ENCODE data around the gene BANP.

DNA sequence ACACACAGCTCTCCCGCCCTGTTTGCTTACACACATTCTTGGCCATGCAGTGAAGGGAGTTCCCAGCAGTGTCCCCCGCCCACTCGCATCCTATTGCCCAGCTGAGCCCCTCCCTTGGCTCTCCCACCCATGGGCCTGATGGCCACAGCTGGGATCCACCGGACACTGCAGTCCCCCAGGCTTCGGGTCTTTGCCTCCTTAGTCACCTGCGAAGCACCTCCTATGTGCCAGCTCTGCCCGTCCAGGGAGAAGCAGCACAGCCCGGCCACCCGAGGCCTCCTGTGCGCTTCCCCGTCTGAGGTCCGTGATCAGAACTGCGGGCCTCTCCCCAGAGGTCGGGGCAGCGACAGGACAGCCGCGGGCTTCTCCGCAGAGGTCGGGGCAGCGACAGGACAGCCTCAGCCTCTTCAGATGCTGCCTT, 136.9 kb downstream of the BANP start:
- TF ChIP-seq, protein P1, sequence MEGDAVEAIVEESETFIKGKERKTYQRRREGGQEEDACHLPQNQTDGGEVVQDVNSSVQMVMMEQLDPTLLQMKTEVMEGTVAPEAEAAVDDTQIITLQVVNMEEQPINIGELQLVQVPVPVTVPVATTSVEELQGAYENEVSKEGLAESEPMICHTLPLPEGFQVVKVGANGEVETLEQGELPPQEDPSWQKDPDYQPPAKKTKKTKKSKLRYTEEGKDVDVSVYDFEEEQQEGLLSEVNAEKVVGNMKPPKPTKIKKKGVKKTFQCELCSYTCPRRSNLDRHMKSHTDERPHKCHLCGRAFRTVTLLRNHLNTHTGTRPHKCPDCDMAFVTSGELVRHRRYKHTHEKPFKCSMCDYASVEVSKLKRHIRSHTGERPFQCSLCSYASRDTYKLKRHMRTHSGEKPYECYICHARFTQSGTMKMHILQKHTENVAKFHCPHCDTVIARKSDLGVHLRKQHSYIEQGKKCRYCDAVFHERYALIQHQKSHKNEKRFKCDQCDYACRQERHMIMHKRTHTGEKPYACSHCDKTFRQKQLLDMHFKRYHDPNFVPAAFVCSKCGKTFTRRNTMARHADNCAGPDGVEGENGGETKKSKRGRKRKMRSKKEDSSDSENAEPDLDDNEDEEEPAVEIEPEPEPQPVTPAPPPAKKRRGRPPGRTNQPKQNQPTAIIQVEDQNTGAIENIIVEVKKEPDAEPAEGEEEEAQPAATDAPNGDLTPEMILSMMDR (IDR thresholded peaks at IDR 0.05): no peak
- TF ChIP-seq EZH2 (IDR thresholded peaks at IDR 0.05): no peak
- no peak for TF ChIP-seq EZH2phosphoT487 (IDR thresholded peaks at IDR 0.05)

All from neural progenitor cell (in vitro differentiated cells).